HG02588 (cell line): ENCODE measurements around the gene CTTNBP2.
A peak's percentile ranks its signal among the peaks of the same experiment; 100 is the strongest.

Source experiments
- ATAC-seq: cut with Tn5 transposase; IDR thresholded peaks from one replicate; pipeline ENCODE4 v1.9.1; 2021; ENCODE audit warnings: mild to moderate bottlenecking, moderate library complexity; ENCODE audit not compliant: unreplicated experiment

The CTTNBP2 gene

DNA sequence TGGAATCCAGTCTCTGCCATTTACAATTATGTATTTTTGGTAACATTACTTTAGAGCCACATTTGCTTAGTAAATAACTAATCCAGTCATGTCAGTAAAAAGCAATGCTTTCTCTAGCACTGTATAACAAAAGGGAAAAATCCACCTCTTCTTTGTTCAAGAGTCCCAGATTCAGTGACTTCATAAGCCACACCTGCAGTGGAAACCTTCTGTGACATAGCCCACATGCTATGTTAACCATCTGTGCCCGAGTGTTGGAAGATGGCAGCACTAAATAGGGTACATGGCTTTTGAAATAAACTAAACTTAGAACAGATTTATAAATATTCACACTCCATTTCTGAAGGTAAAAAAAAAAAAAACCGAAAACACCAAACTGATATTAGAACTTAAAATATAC lies 83.0 kb downstream of the CTTNBP2 start:
- no peak for ATAC-seq

DNA sequence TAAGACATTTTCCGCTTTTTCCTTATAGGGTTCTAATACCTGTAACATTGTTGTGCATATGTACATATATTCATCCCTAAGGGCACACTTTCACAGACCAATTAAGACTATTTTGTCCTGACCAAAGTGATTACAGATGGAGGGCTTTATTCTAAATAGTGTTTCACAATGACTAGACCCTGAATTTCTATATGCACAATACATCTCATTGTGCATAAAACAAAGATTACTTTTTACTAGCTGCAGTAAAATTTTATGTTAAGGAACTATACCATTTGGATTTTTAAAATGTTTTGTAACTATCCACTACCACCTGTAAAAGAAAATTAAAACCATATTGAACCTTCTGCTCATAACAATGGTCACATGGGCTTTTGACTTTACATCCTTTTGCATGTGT lies 87.8 kb downstream of the CTTNBP2 start:
- ATAC-seq, result no peak

DNA sequence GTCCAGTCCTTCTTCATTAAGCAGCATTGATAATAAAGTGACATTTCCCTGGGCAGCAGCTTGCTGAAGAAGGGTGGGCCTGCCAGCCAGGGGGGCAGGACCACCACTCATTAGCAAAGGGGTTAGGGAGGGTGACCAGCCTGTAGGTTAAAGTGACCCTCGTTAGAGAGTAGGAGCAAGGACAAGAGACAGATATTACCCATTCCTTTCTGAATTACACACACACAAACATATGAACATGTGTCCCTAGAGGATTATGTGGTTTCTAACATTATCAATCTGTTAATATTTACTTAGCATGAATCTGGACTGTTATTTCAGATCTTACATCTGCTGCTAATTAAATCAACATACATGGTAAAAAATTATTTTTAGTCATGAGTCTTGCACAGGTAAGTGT lies 88.9 kb downstream of the CTTNBP2 start:
- no peak for ATAC-seq

DNA sequence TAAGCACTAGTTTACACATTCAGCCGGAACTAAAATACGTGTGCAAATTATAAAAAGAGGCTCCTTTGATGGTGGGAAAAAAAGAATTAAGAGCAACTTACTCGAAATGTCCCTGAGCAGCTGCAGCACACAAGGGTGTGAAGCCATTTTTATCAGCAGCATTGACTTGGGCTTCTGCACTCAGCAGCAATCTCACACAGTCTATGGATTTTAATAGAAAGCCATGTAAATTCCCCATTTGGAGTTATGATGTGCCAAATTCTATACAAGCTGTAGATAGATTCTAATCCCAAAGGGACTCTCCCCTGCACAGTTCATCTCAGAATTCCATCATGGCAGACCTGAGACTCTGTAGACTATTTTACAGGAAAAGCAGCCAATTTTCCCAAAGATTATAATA lies 90.5 kb downstream of the CTTNBP2 start:
- ATAC-seq, result no peak

DNA sequence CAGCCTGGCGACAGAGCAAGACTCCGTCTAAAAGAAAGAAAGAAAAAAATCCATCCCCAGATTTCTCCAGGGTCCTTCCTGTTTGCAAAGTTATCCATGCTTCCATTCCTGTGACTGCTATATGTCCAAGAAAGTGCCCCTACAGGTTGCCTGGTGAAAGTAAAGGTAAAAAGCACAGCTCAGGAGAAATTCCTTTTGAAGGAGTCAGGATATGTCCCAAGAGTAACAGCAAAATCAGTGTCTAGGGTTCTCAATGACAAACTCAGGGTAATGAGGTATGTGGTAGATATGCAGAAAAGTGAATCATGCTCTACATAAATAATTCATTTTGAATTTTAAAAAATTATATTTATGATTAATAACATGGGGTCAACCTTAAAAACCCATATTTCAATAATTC lies 91.5 kb downstream of the CTTNBP2 start:
- no peak for ATAC-seq

DNA sequence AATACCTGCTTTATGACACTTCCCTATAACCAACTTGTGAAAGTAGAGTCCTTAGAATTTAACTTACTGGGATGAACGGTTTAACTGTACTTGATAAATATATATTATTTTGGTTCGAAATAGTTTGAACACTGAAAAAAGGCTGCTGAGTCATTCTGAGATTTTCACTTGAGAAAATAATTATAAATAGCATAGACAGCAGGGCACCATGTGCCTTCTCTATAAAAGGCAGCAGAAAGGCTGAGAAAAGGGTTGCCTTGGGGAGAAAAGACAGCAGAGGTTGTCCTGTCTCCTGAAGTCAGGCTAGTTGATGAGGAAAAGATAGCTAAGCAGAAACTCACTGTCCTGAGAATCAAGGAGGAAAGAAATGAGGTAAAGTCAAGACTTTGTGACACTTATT lies 92.4 kb downstream of the CTTNBP2 start:
- peak; percentile 87 for ATAC-seq

DNA sequence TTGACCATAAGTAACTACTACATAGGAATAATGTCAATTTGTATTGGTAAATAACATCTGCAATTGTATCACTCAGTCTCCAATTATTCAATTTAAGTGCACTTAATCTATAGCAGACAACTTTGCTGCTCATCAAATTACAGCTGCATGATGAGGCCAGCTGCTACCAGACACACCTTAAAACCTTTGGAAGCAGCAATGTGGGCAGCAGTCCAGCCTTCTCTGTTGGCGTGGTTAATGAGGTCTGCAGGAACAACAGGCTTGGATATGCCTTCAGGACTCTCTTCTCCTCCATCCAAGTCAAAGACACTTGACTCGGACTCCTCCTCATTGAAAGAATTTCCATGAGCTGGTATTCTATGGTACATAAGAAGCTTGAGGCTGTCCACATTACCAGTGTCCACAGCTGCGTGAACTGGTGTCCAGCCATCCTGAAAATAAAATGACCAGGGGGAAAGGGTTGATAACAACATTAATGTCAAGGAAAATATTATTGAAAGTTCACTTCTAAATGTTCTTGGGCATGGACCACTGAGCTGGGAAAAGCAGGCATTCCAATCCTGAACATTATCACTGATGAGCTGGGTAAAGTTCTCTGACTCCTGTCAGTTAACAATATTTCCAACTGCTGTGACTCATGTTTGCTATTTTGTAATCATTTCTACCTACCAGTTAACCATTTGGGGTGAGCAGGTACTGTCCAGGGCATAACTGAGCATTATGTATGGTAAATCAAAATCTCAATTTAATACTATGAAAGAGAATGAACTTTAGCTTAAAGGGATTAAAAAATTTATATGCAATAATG lies 95.7 kb downstream of the CTTNBP2 start:
- ATAC-seq, result no peak

DNA sequence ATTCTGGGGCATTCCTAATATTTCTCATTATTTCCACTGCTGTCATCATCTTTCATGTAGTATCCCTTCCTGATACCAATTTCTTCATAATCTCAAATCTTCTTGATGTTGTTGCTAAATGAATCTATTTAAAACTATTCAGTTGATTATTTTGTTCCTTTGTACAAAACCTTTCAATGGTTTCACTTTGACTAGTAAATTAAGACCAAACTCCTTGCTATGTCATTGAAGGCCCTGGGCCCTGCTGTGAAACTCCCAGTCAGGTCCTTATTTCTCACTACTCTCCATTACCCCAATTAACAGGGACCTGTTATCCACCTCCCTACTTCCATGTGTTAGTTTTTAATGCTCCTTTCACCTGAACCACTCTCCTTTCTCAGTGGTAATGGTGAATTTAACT lies 97.0 kb downstream of the CTTNBP2 start:
- no peak for ATAC-seq

DNA sequence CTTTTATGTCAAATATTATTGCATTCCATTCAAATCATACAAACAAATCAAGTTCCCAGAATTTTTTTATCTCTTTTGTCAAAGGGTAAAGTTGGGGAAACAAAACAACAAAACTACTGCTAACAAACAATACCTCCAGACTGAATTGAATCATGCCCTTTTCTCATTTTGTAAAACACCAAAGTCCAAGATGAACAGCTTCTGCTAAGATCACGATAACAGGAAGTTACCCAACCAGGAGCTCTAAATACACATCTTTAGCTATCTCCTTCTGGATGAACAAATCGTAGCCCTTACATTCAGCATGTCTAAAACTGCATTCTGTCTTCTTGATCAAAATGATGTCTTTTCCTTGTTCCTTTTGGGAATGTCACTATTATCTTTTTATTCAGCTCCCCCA lies 97.4 kb downstream of the CTTNBP2 start:
- ATAC-seq, result no peak

DNA sequence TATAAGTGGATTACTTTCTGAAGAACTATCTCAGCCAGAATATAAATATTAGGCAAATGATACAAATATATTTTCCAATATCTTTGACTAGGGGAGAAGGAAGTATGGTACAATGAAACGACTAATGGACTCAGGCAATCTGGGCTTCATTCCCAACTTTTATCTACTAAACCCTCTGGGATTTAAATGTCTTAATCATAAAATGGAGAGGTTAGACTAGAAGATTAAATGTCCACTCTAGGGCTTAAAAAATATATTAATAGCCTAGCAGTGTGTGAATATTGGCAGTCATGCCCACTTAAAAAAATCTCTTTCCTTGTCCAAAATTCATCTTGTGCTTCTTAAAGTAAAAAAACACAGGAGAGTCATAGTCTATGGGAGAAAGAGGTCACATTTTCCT lies 98.3 kb downstream of the CTTNBP2 start:
- ATAC-seq, result no peak

DNA sequence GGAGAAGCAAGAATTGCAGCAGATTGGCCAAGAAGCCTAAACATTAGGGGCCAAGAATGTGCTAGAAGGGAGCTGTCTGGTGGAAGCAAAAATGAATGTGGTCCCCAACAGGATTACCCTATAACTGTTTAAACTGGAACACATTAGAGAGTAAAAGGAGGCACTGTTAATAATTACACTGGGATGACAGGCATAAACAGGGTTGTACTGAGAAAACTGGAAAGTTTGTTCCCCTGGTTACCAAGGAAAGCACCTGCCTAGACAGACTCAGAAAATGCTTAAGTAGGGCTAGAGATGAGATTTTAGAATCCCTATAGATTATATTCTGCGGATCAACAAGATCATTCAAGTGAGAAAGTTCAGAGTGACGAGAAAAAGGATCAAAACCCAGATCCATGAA lies 100.8 kb downstream of the CTTNBP2 start:
- peak; percentile 44 for ATAC-seq

DNA sequence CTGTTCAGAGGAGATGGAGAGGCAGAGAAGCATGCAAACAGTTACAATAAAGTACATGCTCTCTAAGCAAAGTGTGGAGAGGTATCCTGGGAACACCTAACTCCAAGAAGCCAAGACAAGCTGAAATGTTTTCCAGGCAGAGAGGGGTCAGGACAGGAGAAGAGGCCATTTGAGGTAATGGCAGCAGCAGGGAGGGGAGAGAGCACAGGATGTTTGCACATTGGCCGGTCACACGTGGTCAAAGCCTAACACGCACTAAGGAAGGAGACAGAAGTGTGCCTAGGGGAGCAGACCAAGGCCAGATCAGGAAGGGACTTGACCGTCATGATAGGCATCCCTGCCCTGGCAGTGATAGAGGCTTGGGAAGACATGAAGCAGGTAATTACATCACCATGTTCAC lies 101.5 kb downstream of the CTTNBP2 start:
- no peak for ATAC-seq

DNA sequence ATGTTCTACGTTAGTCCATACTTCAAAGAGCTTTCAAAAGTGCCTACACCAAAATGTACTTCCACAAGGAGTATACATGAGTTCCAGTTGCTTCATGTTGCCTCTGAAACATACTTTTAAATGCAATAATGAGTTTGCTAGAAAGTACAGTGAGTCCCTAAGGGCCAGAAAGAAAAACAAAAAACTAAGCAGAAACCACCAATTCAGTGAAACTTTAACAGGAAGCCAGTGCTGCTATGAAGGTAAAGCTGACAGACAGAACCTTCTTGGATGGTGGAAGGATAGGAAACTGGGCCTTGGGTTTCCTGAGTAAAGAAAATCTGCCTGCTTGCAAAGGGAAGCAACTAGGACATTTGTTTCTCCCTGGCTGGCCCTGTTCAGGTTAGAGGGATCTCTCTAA lies 104.2 kb downstream of the CTTNBP2 start:
- no peak for ATAC-seq

DNA sequence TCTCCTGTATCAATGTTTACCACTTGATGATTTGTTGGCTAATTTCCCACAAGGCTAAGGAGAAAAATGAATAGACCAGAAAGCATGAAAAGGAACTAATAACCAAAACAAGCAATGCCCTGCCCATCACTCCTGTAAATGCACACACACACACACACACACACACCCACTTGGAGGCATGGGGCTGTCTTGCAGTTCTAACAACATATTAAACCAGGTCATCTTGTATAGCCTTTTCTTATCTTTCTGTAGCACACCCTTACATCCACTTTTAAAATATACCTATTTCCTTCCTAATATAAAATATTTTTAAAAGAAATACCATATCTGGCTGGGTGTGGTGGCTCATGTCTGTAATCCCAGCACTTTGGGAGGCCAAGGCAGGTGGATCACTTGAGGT lies 105.3 kb downstream of the CTTNBP2 start:
- no peak for ATAC-seq

DNA sequence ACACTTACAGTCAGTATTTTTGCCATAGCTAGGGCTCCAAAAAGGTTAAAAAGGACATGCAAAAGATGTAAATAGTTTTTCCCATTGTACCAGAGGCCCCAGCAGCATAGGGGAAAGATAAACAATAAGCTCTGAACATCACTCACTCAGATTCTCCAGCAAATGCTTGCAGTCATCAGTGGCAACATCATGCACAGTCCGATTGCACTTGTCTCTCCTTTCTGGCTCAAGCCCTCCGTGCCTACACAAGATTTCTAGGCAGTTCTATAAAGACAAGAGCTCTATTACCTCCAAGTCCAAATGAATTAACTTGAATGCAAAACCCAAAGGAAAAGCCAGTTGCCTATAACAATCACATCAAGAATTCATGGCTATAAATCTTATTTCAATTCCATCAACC lies 106.3 kb downstream of the CTTNBP2 start:
- no peak for ATAC-seq

DNA sequence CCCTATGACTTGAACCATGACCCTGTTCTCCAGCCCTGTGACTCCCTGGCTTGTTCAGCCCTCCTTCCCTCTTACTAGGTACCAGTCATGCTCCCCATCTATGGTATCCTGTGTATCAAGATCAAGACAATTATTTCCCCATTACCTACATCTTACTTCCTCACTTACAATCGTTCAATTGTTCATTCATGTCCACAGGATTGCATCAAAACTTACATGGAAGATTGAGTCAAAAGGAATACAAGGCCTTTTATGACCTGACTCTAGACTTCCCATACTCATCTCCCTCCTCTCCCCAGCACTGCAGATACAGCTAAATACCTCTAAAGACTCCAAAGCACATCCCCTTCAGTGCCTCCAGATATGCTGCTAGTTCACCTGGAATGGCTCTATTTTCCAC lies 109.2 kb downstream of the CTTNBP2 start:
- ATAC-seq, result no peak

DNA sequence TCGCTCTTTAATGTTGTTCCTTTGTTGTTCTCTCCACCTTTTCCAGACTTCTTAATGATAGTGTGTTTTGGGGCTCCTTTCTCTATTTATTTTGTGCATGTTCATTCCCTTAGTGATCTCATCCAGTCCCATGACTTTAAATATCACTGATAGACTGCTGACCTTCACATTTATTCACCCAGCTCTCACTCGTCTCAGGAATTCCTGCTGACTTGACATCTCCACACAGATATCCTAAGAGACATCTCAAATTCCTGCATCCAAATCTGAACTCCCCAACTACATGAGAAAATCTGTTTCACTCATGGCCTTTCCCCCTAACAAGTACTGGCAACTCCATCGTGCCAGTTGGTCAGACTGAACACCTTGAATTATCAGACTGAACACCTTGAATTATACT lies 111.2 kb downstream of the CTTNBP2 start:
- ATAC-seq, result no peak

DNA sequence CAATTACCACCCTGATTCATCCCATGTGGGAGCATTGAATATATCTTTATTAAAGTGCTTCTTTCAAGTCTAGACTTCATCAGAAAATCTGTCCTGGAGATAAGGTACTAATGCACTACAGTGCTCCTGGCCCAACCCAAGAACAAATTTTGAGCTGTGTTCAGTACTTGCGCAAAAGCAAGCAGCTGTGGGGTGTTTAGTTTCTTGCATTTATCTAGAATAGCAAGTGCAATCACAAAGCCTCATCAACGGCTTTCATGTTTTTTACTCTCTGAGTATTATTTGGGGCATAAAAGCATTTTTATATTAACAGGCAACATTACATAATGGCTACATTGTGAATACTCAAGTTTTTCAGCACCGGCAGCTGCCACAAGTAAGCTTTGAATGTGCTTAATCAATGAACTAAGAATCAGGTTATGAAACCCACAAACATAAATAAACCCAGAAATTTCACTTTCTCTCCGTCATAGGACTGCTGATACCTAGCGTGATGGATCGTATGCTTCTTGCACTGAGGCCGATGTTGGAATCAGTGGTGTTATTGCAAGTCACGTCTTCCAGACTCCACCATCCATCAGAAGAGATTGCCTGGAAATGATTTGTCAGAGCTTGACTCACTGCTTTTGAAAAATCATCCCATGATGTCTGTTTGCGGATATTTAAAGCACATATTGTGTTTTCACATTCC lies 113.1 kb downstream of the CTTNBP2 start:
- no peak for ATAC-seq

DNA sequence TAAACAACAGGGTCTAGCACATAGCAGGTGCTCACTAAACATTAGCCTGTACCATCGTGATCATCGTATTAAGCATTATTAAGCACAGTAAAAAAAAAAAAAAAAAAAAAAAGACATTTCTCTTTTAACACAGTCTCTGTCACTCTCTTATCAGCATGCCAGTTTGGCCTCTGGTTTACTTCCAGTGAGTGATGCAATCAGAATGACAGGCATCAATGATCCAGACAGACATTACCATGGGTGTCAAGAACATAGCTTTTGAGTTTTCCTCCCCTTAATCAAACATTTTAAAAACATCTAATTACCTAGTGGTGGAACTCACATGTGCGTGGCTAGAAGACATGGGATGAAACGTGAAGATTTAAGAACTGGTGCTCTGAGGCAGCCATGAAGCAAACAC lies 115.8 kb downstream of the CTTNBP2 start:
- no peak for ATAC-seq

DNA sequence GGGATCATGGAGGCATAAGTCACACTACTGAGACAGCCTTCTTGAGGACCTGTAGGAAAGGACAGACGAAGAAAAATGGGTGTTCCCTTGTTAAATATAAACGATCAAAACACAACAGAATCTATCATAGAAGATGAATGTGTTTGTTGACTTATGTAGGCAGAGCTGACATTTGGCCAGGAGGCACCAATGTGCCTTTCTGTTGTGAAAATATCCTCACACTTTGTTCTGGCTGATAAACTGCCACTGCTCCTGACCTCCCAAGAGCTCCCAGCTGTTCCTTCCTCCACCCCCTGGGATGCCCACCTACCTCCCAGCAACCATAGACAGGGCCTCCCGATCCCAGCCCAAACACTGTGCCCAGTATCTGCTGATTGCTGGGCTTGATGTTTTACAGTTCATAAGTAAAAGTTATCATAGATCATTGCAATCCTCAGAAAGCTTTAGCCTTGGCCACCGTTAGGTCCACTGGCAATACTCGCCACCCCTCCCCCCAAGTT lies 116.6 kb downstream of the CTTNBP2 start:
- ATAC-seq, result no peak

DNA sequence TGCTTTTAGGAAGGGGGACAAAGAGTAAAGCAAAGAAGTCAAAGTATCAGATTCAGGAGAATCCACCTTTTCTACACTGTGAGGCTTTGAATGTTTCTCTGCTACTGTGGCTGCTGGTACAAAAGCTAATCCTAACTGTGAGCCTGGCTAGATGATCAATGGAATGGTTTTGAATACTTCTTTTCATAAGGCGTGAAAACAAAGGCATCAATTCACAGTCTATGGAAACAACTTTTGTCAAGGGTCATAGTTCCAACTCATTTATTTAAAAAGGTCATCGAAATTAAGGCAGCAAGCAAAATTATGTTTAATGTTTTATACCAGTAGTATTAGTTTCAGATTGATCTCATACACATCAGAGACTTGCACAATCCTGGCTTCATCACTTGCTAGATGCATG lies 118.1 kb downstream of the CTTNBP2 start:
- no peak for ATAC-seq

DNA sequence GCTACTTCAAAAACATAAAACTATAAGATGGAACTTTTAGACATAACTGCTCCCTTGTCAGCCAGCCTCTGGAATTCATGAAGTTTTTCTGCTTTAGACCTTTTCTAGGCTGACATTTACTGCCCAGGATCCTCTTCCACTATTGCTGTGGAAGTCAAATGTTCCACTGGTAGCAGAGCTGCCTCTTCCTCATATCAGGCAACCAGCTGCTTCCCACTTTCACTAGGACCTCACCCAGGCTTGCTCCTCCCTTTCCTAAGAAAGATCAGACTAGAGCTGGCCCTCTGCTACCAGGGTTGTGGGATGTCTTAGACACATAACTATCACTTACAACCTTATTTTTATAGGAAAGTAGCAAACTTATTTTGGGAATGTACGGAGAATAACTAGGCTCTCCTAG lies 121.5 kb downstream of the CTTNBP2 start:
- no peak for ATAC-seq
